Measurements from ENCODE around the gene UNC5A. TPM values are rescaled to one million over a fixed set of nuclear protein-coding genes. Genes with fewer than 3 reads are reported as not detected.

The UNC5A gene
- total and polyA plus RNA-seq, 9 of the 15 experiments (the other 6 are each of a cell fraction or from before 2014, with no cell fraction given): not detected

- TF ChIP-seq ZZZ3 (IDR thresholded peaks at IDR 0.05) (no peak), CC2D1A (IDR thresholded peaks at IDR 0.05) (0 out of 2 replicates have a peak, but pooled peaks have one; percentile 18), HDAC3 (IDR thresholded peaks at IDR 0.05; ENCODE audit: borderline replicate concordance, partially characterized antibody) (no peak), ATF1 (CRISPR knock-in tag; IDR thresholded peaks at IDR 0.05) (peak; percentile 79), ATF1 (tag; IDR thresholded peaks at IDR 0.05) (peak; percentile 53), ETS2 (tag; IDR thresholded peaks at IDR 0.05; ENCODE audit: borderline replicate concordance, poor library complexity, severe bottlenecking) (no peak), NR1H2 (CRISPR knock-in tag; IDR thresholded peaks at IDR 0.05) (peak; percentile 99), ARID4B (CRISPR knock-in tag; IDR thresholded peaks at IDR 0.05) (peak; percentile 100), RBM25 (IDR thresholded peaks at IDR 0.05; ENCODE audit: low read depth, low read length, severe bottlenecking) (no peak), SFPQ (IDR thresholded peaks at IDR 0.05; ENCODE audit: low read depth, low read length) (no peak), RBM17 (IDR thresholded peaks at IDR 0.05; ENCODE audit: borderline replicate concordance, low read depth, low read length) (no peak), ZNF146 (CRISPR knock-in tag; IDR thresholded peaks at IDR 0.05; ENCODE audit: unreplicated experiment) (peak; percentile 93), CBX8 (IDR thresholded peaks at IDR 0.05; ENCODE audit: borderline replicate concordance, extremely low read depth, low read depth, low read length, poor library complexity, severe bottlenecking) (no peak), PREB (CRISPR knock-in tag; IDR thresholded peaks at IDR 0.05) (peak; percentile 71; the same call in 1 of the 2 replicates), CBX2 (IDR thresholded peaks at IDR 0.05; ENCODE audit: insufficient read depth, low read length, poor library complexity, severe bottlenecking) (no peak), MECOM (CRISPR knock-in tag; IDR thresholded peaks at IDR 0.05) (peak; percentile 90), NCOR1 (IDR thresholded peaks at IDR 0.05) (no peak), HDAC8 (tag; IDR thresholded peaks at IDR 0.05) (peak; percentile 90), HCFC1 (IDR thresholded peaks at IDR 0.05; ENCODE audit: low read depth, low read length) (peak; percentile 71), ZNF764 (CRISPR knock-in tag; IDR thresholded peaks at IDR 0.05; ENCODE audit: low read depth) (no peak), BCL6 (CRISPR knock-in tag; IDR thresholded peaks at IDR 0.05) (peak; percentile 80; the same call in 1 of the 2 replicates)
Observed at GRCh38 chr5:176837707-176838115, 27.4 kb downstream of the UNC5A start (continued).
